Measurements from ENCODE around the gene PNO1.

Gene PNO1

DNA sequence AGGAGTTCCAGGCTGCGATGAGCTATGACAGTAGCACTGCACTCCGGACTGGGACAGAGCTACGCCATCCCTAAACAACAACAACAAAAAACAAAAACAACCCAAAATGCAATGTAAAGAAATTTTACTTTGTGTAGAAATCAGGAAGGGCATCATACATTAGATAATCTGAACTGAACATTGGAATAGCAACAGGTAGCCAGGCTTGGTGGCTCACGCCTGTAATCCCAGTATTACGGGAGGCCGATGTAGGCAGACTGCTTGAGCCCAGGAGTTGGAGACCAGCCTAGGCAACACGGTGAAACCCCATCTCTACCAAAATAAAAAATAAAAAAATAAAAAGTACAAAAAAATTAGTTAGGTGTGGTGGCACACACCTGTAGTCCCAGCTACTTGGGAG is 2.1 kb upstream of the PNO1 start:
- no peak overlapping the region for H3K4me3 ChIP-seq (replicated peaks in 1 of 2; ENCODE audit: low read depth in 2 of 2, low read length in 2 of 2)
- no peak for TF ChIP-seq CTCF (IDR thresholded peaks at IDR 0.05; ENCODE audit: low read depth, low read length)
- no peak for DNase-seq (ENCODE audit: low read depth in 2 of 2)

GRCh38 chr2:68156419-68156818 is 1.3 kb upstream of the PNO1 start:
- no peak for TF ChIP-seq CTCF (IDR thresholded peaks at IDR 0.05; ENCODE audit: low read depth, low read length)
- H3K4me3 ChIP-seq (replicated peaks in 1 of 2; ENCODE audit: low read depth in 2 of 2, low read length in 2 of 2): peak overlapping the region; percentile 97 to 98
- DNase-seq (ENCODE audit: low read depth in 2 of 2): no peak

- DNase-seq (ENCODE audit: low read depth in 2 of 2): no peak
- TF ChIP-seq CTCF (IDR thresholded peaks at IDR 0.05; ENCODE audit: low read depth, low read length): no peak
- peak overlapping the region; percentile 97 to 98 for H3K4me3 ChIP-seq (replicated peaks in 1 of 2; ENCODE audit: low read depth in 2 of 2, low read length in 2 of 2)
Measured at GRCh38 chr2:68157002-68157401, 686 bp upstream of the PNO1 start.

DNA sequence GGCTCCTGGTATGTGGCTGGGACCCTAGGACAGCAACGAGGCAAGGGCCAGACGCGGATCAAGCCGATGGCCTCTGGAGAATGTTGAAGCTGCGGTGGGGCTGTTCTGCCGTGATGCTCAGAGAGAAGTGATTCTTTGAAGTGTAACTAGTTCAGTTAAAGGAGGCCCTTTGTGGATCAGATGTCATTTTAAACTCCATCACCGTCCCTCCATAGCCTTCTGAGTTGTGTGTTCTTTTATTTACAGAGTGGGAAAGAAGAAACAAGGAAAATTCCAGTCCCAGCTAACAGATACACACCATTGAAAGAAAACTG is 403 bp downstream of the PNO1 start:
- TF ChIP-seq CTCF (IDR thresholded peaks at IDR 0.05; ENCODE audit: low read depth, low read length): no peak
- peak overlapping the region; percentile 97 to 98 for H3K4me3 ChIP-seq (replicated peaks in 1 of 2; ENCODE audit: low read depth in 2 of 2, low read length in 2 of 2)

DNA sequence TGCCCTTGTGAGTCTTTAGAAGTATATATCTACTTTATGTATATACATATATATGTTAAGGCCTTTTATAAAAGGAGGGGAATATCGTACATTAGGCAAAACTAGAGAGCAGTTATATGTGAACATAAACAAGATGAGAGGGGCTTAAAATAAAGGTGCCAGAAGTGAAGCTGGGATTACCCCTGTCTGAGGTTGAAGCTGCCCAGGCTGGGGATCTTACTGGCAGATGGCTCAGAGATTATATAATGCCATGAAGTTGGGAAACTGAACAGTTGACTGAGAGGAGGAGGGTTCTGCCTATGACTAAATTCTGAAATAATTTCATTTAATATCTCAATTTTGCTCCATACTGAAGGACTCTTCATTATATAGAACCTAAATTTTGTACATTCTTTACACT is 6.0 kb downstream of the PNO1 start:
- TF ChIP-seq CTCF (IDR thresholded peaks at IDR 0.05; ENCODE audit: low read depth, low read length): no peak
- H3K4me3 ChIP-seq (replicated peaks in 1 of 2; ENCODE audit: low read depth in 2 of 2, low read length in 2 of 2): no peak overlapping the region
- no peak for DNase-seq (ENCODE audit: low read depth in 2 of 2)

More for the DNA sequence above, 403 bp downstream of the PNO1 start:
- DNase-seq (ENCODE audit: low read depth in 2 of 2): no peak

DNA sequence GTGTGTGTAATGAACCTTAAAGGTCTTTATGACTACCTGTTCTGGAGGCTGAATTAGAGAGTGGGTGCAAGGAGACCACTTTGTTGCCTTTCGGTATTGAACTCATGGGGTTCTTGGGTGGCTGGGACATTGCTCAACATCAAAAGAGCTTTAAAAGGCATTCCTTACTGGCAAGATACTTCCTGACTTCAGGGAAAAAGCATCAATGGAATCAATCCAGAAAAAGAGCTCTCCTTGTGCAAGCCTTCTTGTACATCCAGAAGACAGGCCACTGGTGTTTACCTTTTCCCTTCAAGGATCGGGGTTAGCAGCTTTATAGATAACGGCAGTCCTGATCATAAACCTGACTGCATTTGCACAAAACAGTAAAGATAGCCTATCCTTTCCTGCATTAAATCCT is 9.5 kb downstream of the PNO1 start:
- peak in 1 of 2 donors; percentile 39 for DNase-seq (ENCODE audit: low read depth in 2 of 2)
- no peak overlapping the region for H3K4me3 ChIP-seq (replicated peaks in 1 of 2; ENCODE audit: low read depth in 2 of 2, low read length in 2 of 2)
- TF ChIP-seq CTCF (IDR thresholded peaks at IDR 0.05; ENCODE audit: low read depth, low read length): no peak

GRCh38 chr2:68169308-68169707 is 11.6 kb downstream of the PNO1 start:
- no peak for DNase-seq (ENCODE audit: low read depth in 2 of 2)
- no peak overlapping the region for H3K4me3 ChIP-seq (replicated peaks in 1 of 2; ENCODE audit: low read depth in 2 of 2, low read length in 2 of 2)
- no peak for TF ChIP-seq CTCF (IDR thresholded peaks at IDR 0.05; ENCODE audit: low read depth, low read length)

All from cardiac fibroblast (primary cell).